Neuronal stem cell (in vitro differentiated cells): ENCODE data around the gene ANKH.

Experiments
- DNase-seq: peaks from one replicate; pipeline ENCODE4 v3.0.0-alpha.2; 2013; ENCODE audit warnings: low spot score
- H2AFZ ChIP-seq: one replicate; pipeline ENCODE4 v1.6.1; 2013; ENCODE audit warnings: mild to moderate bottlenecking, low read length, inconsistent platforms
- H2AK5ac ChIP-seq: 2 replicates; pipeline ENCODE4 v1.6.1; 2013; ENCODE audit warnings: low read depth, mild to moderate bottlenecking, inconsistent platforms, low read length, moderate library complexity, mixed read lengths
- H2BK120ac ChIP-seq: 2 replicates; pipeline ENCODE4 v1.6.1; 2013; ENCODE audit warnings: low read depth, mild to moderate bottlenecking, inconsistent platforms, low read length, moderate library complexity, mixed read lengths
- H2BK12ac ChIP-seq: one replicate; pipeline ENCODE4 v1.6.1; 2013; ENCODE audit warnings: low read length, inconsistent platforms
- H2BK15ac ChIP-seq: 2 replicates; pipeline ENCODE4 v1.6.1; 2013; ENCODE audit warnings: mild to moderate bottlenecking, low read length, inconsistent platforms, mixed read lengths
- H2BK5ac ChIP-seq: one replicate; pipeline ENCODE4 v1.6.1; 2013; ENCODE audit warnings: inconsistent platforms, mild to moderate bottlenecking, low read length, moderate library complexity
- H3K14ac ChIP-seq: one replicate; pipeline ENCODE4 v1.6.1; 2013; ENCODE audit warnings: low read length, inconsistent platforms
- H3K18ac ChIP-seq: 2 replicates; pipeline ENCODE4 v1.6.1; 2013; ENCODE audit warnings: low read length, inconsistent platforms
- H3K23ac ChIP-seq: 2 replicates; pipeline ENCODE4 v1.6.1; 2013; ENCODE audit warnings: low read depth, mild to moderate bottlenecking, mixed read lengths, low read length, inconsistent platforms; ENCODE audit not compliant: poor library complexity
- H3K27ac ChIP-seq: replicated peaks from 3 replicates; pipeline ENCODE4 v1.5.1; 2013; ENCODE audit warnings: low read length, inconsistent platforms
- H3K27me3 ChIP-seq, 3 experiments: 2 replicates each; pipeline ENCODE4 v1.6.1; 2013; ENCODE audit warnings: low read length in 3 of 3, mild to moderate bottlenecking in 2 of 3, inconsistent platforms in 1 of 3, low read depth in 1 of 3, mixed read lengths in 1 of 3, moderate library complexity in 1 of 3; ENCODE audit not compliant: control insufficient read depth in 3 of 3, insufficient read depth in 3 of 3
- H3K36me3 ChIP-seq, 2 donors: replicated peaks in 1 of 2; 2 replicates each; pipeline ENCODE4 v1.6.1; 2013; ENCODE audit warnings: low read length in 2 of 2; ENCODE audit not compliant: control insufficient read depth in 2 of 2, insufficient read depth in 2 of 2
- H3K4ac ChIP-seq: 2 replicates; pipeline ENCODE4 v1.6.1; 2013; ENCODE audit warnings: inconsistent platforms, mild to moderate bottlenecking, low read length, moderate library complexity
- H3K4me1 ChIP-seq, 2 donors: 1 replicate in 1 of 2; 2 replicates in 1 of 2; pipeline ENCODE4 v1.6.1; 2013; ENCODE audit warnings: low read length in 2 of 2, low read depth in 1 of 2; ENCODE audit not compliant: control insufficient read depth in 2 of 2, insufficient read depth in 1 of 2
- H3K4me2 ChIP-seq: one replicate; pipeline ENCODE4 v1.6.1; 2013; ENCODE audit warnings: mild to moderate bottlenecking, low read length, inconsistent platforms; ENCODE audit not compliant: insufficient read depth, poor library complexity, severe bottlenecking
- H3K4me3 ChIP-seq, 2 donors: 2 replicates each; pipeline ENCODE4 v1.5.1; 2013; ENCODE audit warnings: low read length in 2 of 2, mild to moderate bottlenecking in 2 of 2, inconsistent platforms in 1 of 2, moderate library complexity in 1 of 2
- H3K79me1 ChIP-seq: one replicate; pipeline ENCODE4 v1.6.1; 2013; ENCODE audit warnings: low read depth, mild to moderate bottlenecking, inconsistent platforms, low read length, moderate library complexity
- H3K9ac ChIP-seq: one replicate; pipeline ENCODE4 v1.6.1; 2013; ENCODE audit warnings: mild to moderate bottlenecking, low read depth, low read length, inconsistent platforms; ENCODE audit not compliant: poor library complexity
- H3K9me3 ChIP-seq, 2 donors: replicated peaks in 1 of 2; 2 replicates each; pipeline versions ENCODE3 to v1.6.1; 2013; ENCODE audit warnings: low read length in 2 of 2, mild to moderate bottlenecking in 2 of 2, inconsistent platforms in 1 of 2, low read depth in 1 of 2, mixed read lengths in 1 of 2, moderate library complexity in 1 of 2; ENCODE audit not compliant: control insufficient read depth in 2 of 2, insufficient read depth in 1 of 2
- H4K8ac ChIP-seq: one replicate; pipeline ENCODE4 v1.6.1; 2013; ENCODE audit warnings: low read depth, mild to moderate bottlenecking, inconsistent platforms, low read length, moderate library complexity
- H4K91ac ChIP-seq: one replicate; pipeline ENCODE4 v1.6.1; 2013; ENCODE audit warnings: low read length, low read depth, mild to moderate bottlenecking, inconsistent platforms; ENCODE audit not compliant: poor library complexity
- WGBS, 2 donors: extraction: QIAGEN DNeasy Blood & Tissue Kit; methylation state at CpG; one replicate each; pipeline ENCODE4 v1.1.7; 2013; ENCODE audit warnings: missing lambda C conversion rate in 2 of 2, mixed read lengths in 1 of 2; ENCODE audit not compliant: insufficient read length in 2 of 2, insufficient replicate concordance in 1 of 2; ENCODE audit errors: extremely low coverage in 2 of 2; 5-methylcytosine and 5-hydroxymethylcytosine counted together

ANKH gene

GRCh38 chr5:14787801-14788579 is 83.6 kb downstream of the ANKH start:
- Histone ChIP-seq H3K4me2 (no peak overlapping the region), H3K36me3 (no peaks in the 10 kb centered on the region), H3K23ac (no peak overlapping the region), H2BK12ac (no peak overlapping the region), H3K4ac (no peak overlapping the region), H3K14ac (no peak overlapping the region), H4K8ac (no peak overlapping the region), H3K27me3 (no peaks in the 10 kb centered on the region), H3K18ac (no peak overlapping the region), H3K27ac (no peak overlapping the region), H2AK5ac (no peak overlapping the region), H2BK15ac (no peak overlapping the region), H2AFZ (no peak overlapping the region), H3K9ac (no peak overlapping the region), H4K91ac (no peak overlapping the region), H3K4me1 (no peaks in the 10 kb centered on the region), H2BK5ac (no peak overlapping the region), H3K9me3 (peaks cover 7% of the 10 kb centered on the region in 2 donors), H2BK120ac (no peak overlapping the region), H3K79me1 (no peaks in the 10 kb centered on the region), H3K4me3 (no peak overlapping the region)
- WGBS, 2 donors: no CpG with 5 or more reads among the region's 6 CpGs
- no peak for DNase-seq

GRCh38 chr5:14783691-14784090 is 87.9 kb downstream of the ANKH start:
- H2BK120ac ChIP-seq: no peak overlapping the region
- no peak overlapping the region for H3K27ac ChIP-seq
- no peak overlapping the region for H2BK12ac ChIP-seq
- no peak overlapping the region for H3K4me2 ChIP-seq
- no peak for DNase-seq
- H3K9me3 ChIP-seq: peaks cover 7% of the 10 kb centered on the region in 2 donors
- no peak overlapping the region for H3K4me3 ChIP-seq
- no peak overlapping the region for H4K91ac ChIP-seq
- no peak overlapping the region for H3K9ac ChIP-seq
- WGBS, 2 donors: no CpG with 5 or more reads among the region's 4 CpGs
- no peak overlapping the region for H3K18ac ChIP-seq
- H2BK5ac ChIP-seq: no peak overlapping the region
- H3K4ac ChIP-seq: no peak overlapping the region
- H4K8ac ChIP-seq: no peak overlapping the region
- no peak overlapping the region for H3K14ac ChIP-seq
- H3K79me1 ChIP-seq: no peaks in the 10 kb centered on the region
- no peaks in the 10 kb centered on the region for H3K27me3 ChIP-seq
- H3K36me3 ChIP-seq: no peaks in the 10 kb centered on the region
- H3K23ac ChIP-seq: no peak overlapping the region
- no peaks in the 10 kb centered on the region for H3K4me1 ChIP-seq
- no peak overlapping the region for H2AK5ac ChIP-seq
- no peak overlapping the region for H2AFZ ChIP-seq
- no peak overlapping the region for H2BK15ac ChIP-seq

- H4K91ac ChIP-seq: no peak overlapping the region
- H3K9ac ChIP-seq: no peak overlapping the region
- H3K27me3 ChIP-seq: no peaks in the 10 kb centered on the region
- no peak overlapping the region for H2BK120ac ChIP-seq
- no peaks in the 10 kb centered on the region for H3K36me3 ChIP-seq
- no peak overlapping the region for H4K8ac ChIP-seq
- H2BK12ac ChIP-seq: no peak overlapping the region
- H2AK5ac ChIP-seq: no peak overlapping the region
- WGBS, 2 donors: no CpG with 5 or more reads among the region's 5 CpGs
- H3K9me3 ChIP-seq: peaks cover 7% of the 10 kb centered on the region in 2 donors
- no peak overlapping the region for H2BK15ac ChIP-seq
- H2AFZ ChIP-seq: no peak overlapping the region
- no peak overlapping the region for H3K23ac ChIP-seq
- H3K14ac ChIP-seq: no peak overlapping the region
- H3K27ac ChIP-seq: no peak overlapping the region
- H3K4ac ChIP-seq: no peak overlapping the region
- DNase-seq: no peak
- no peak overlapping the region for H3K18ac ChIP-seq
- H3K4me1 ChIP-seq: peaks cover 0 to 2% of the 10 kb centered on the region in 2 donors
- H2BK5ac ChIP-seq: no peak overlapping the region
- H3K79me1 ChIP-seq: no peaks in the 10 kb centered on the region
- no peak overlapping the region for H3K4me3 ChIP-seq
- H3K4me2 ChIP-seq: no peak overlapping the region
Measured at GRCh38 chr5:14782591-14782990, 89.0 kb downstream of the ANKH start.

GRCh38 chr5:14781106-14781505 is 90.5 kb downstream of the ANKH start:
- Histone ChIP-seq H3K18ac (no peak overlapping the region), H3K4me2 (no peak overlapping the region), H2BK120ac (no peak overlapping the region), H2AK5ac (no peak overlapping the region), H2BK5ac (no peak overlapping the region), H3K4me3 (no peak overlapping the region), H3K27ac (no peak overlapping the region), H2BK15ac (no peak overlapping the region), H3K79me1 (no peaks in the 10 kb centered on the region), H4K8ac (no peak overlapping the region), H4K91ac (no peak overlapping the region), H3K23ac (no peak overlapping the region), H3K27me3 (no peaks in the 10 kb centered on the region), H3K14ac (no peak overlapping the region), H3K4me1 (peaks cover 0 to 2% of the 10 kb centered on the region in 2 donors), H2BK12ac (no peak overlapping the region), H2AFZ (no peak overlapping the region), H3K9ac (no peak overlapping the region), H3K4ac (no peak overlapping the region), H3K36me3 (no peaks in the 10 kb centered on the region), H3K9me3 (peaks cover 7% of the 10 kb centered on the region in 2 donors)
- WGBS, 2 donors: no CpG with 5 or more reads among the region's 5 CpGs
- DNase-seq: no peak
